ENCODE results near the gene GADL1. TPM values are rescaled to one million over a fixed set of nuclear protein-coding genes. Genes with fewer than 3 reads are reported as not detected.

The GADL1 gene
- total and polyA plus RNA-seq, 3 donors from 2014 or later: 0.08 to 0.30 TPM; not detected in 1

GRCh38 chr3:30919564-30919963 is 25.1 kb upstream of the GADL1 start:
- H3K9me3 ChIP-seq: no peaks in the 10 kb centered on the region
- TF ChIP-seq CTCF (IDR thresholded peaks at IDR 0.05): no peak
- TF ChIP-seq POLR2A (IDR thresholded peaks at IDR 0.05): no peak
- no peak overlapping the region for H3K4me3 ChIP-seq
- WGBS, 2 donors: 95 to 98% methylated on average over 6 of the region's 6 CpGs
- H3K36me3 ChIP-seq (ENCODE audit: low read depth, missing control alignments): no peaks in the 10 kb centered on the region
- no peak for DNase-seq
- no peaks in the 10 kb centered on the region for H3K4me1 ChIP-seq
- no peaks in the 10 kb centered on the region for H3K27me3 ChIP-seq
- intact Hi-C loops (cut with DNase I; ENCODE audit: low total_unique reads): no loop called here
- no peak overlapping the region for H3K27ac ChIP-seq

- Histone ChIP-seq H3K4me3 (no peak overlapping the region), H3K27ac (no peak overlapping the region), H3K27me3 (no peaks in the 10 kb centered on the region), H3K36me3 (ENCODE audit: low read depth, missing control alignments) (no peaks in the 10 kb centered on the region), H3K4me1 (no peaks in the 10 kb centered on the region), H3K9me3 (no peaks in the 10 kb centered on the region)
- intact Hi-C loops (cut with DNase I; ENCODE audit: low total_unique reads): no loop called here
- 95 to 97% methylated on average over 1 of the region's 1 CpG for WGBS, 2 donors
- TF ChIP-seq CTCF (IDR thresholded peaks at IDR 0.05) (no peak), POLR2A (IDR thresholded peaks at IDR 0.05) (no peak)
- DNase-seq: no peak
These were observed 24.3 kb upstream of the GADL1 start for GRCh38 chr3:30918761-30919160.

- no peak overlapping the region for H3K27ac ChIP-seq
- TF ChIP-seq CTCF (IDR thresholded peaks at IDR 0.05) (no peak), POLR2A (IDR thresholded peaks at IDR 0.05) (no peak)
- no peaks in the 10 kb centered on the region for H3K36me3 ChIP-seq (ENCODE audit: low read depth, missing control alignments)
- intact Hi-C loops (cut with DNase I; ENCODE audit: low total_unique reads): no loop called here
- no peaks in the 10 kb centered on the region for H3K9me3 ChIP-seq
- H3K4me1 ChIP-seq: no peaks in the 10 kb centered on the region
- H3K27me3 ChIP-seq: no peaks in the 10 kb centered on the region
- H3K4me3 ChIP-seq: no peak overlapping the region
- no peak for DNase-seq
These were observed 21.3 kb upstream of the GADL1 start for GRCh38 chr3:30915782-30916181.

GRCh38 chr3:30914696-30915095 is 20.2 kb upstream of the GADL1 start:
- Histone ChIP-seq H3K27me3 (no peaks in the 10 kb centered on the region), H3K36me3 (ENCODE audit: low read depth, missing control alignments) (no peaks in the 10 kb centered on the region), H3K9me3 (no peaks in the 10 kb centered on the region), H3K4me1 (no peaks in the 10 kb centered on the region), H3K4me3 (no peak overlapping the region), H3K27ac (no peak overlapping the region)
- TF ChIP-seq POLR2A (IDR thresholded peaks at IDR 0.05) (no peak), CTCF (IDR thresholded peaks at IDR 0.05) (no peak)
- intact Hi-C loops (cut with DNase I; ENCODE audit: low total_unique reads): no loop called here
- 91 to 92% methylated on average over 4 of the region's 4 CpGs for WGBS, 2 donors
- DNase-seq: no peak

- intact Hi-C loops (cut with DNase I; ENCODE audit: low total_unique reads): no loop called here
- WGBS, 2 donors: 33 to 62% methylated on average over 4 of the region's 4 CpGs
- no peaks in the 10 kb centered on the region for H3K4me1 ChIP-seq
- H3K4me3 ChIP-seq: no peak overlapping the region
- no peak for TF ChIP-seq POLR2A (IDR thresholded peaks at IDR 0.05)
- no peak for TF ChIP-seq CTCF (IDR thresholded peaks at IDR 0.05)
- DNase-seq: no peak
- H3K27me3 ChIP-seq: no peaks in the 10 kb centered on the region
- H3K36me3 ChIP-seq (ENCODE audit: low read depth, missing control alignments): no peaks in the 10 kb centered on the region
- H3K9me3 ChIP-seq: no peaks in the 10 kb centered on the region
- H3K27ac ChIP-seq: no peak overlapping the region
These were observed 18.7 kb upstream of the GADL1 start for GRCh38 chr3:30913176-30913575.
